ENCODE measurements around the gene DUSP6. TPM values are rescaled to one million over a fixed set of nuclear protein-coding genes. Genes with fewer than 3 reads are reported as not detected.

Gene DUSP6
- total and polyA plus RNA-seq, 2 of the 13 experiments (the other 11 are each of a cell fraction or from before 2014, with no cell fraction given), result 40.9 to 161 TPM

DNA sequence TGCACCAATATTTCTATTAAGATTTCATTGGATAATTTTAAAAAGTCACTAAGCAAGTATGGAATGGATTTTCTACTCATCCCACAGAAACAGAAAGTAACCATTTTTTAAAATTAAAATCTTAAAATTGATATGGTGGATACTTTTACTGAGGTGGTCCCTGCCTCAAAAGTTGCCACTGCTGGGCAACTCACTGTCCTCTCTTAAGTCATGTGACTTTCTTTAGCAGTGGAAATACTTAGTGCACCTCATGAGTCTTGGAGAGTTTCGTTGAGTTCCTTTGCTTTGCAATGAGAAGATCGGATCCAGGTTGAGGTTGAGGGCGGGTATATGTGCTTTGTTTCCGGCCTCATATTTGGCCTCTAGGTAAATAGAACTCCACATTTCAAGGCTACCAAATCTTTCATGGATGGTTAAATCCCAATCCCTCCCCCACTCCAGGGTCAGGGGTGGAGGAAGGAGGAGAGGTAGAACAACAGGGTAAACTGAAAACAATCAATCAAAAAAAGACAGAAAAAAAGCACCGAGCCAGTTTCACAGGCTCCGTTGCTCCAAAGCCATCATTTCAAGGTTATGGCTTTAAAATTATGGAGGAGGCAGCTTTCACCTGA is 39.5 kb upstream of the DUSP6 start (continued):
- TF ChIP-seq, protein P1, sequence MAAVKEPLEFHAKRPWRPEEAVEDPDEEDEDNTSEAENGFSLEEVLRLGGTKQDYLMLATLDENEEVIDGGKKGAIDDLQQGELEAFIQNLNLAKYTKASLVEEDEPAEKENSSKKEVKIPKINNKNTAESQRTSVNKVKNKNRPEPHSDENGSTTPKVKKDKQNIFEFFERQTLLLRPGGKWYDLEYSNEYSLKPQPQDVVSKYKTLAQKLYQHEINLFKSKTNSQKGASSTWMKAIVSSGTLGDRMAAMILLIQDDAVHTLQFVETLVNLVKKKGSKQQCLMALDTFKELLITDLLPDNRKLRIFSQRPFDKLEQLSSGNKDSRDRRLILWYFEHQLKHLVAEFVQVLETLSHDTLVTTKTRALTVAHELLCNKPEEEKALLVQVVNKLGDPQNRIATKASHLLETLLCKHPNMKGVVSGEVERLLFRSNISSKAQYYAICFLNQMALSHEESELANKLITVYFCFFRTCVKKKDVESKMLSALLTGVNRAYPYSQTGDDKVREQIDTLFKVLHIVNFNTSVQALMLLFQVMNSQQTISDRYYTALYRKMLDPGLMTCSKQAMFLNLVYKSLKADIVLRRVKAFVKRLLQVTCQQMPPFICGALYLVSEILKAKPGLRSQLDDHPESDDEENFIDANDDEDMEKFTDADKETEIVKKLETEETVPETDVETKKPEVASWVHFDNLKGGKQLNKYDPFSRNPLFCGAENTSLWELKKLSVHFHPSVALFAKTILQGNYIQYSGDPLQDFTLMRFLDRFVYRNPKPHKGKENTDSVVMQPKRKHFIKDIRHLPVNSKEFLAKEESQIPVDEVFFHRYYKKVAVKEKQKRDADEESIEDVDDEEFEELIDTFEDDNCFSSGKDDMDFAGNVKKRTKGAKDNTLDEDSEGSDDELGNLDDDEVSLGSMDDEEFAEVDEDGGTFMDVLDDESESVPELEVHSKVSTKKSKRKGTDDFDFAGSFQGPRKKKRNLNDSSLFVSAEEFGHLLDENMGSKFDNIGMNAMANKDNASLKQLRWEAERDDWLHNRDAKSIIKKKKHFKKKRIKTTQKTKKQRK (IDR thresholded peaks at IDR 0.05; ENCODE audit: low read length), result no peak
- TF ChIP-seq, protein P2, sequence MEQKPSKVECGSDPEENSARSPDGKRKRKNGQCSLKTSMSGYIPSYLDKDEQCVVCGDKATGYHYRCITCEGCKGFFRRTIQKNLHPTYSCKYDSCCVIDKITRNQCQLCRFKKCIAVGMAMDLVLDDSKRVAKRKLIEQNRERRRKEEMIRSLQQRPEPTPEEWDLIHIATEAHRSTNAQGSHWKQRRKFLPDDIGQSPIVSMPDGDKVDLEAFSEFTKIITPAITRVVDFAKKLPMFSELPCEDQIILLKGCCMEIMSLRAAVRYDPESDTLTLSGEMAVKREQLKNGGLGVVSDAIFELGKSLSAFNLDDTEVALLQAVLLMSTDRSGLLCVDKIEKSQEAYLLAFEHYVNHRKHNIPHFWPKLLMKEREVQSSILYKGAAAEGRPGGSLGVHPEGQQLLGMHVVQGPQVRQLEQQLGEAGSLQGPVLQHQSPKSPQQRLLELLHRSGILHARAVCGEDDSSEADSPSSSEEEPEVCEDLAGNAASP (CRISPR knock-in tag; IDR thresholded peaks at IDR 0.05; ENCODE audit: borderline replicate concordance), result 0 out of 2 replicates have a peak, but pooled peaks have one; percentile 16
- no peak for TF ChIP-seq CCDC6 (CRISPR knock-in tag; IDR thresholded peaks at IDR 0.05)
- TF ChIP-seq HHEX (CRISPR knock-in tag; IDR thresholded peaks at IDR 0.05), result no peak
- TF ChIP-seq TBX2 (CRISPR knock-in tag; IDR thresholded peaks at IDR 0.05; ENCODE audit: borderline replicate concordance), result 0 out of 2 replicates have a peak, but pooled peaks have one; percentile 19
- TF ChIP-seq MYNN (CRISPR knock-in tag; IDR thresholded peaks at IDR 0.05; ENCODE audit: low read depth), result no peak
- TF ChIP-seq RCOR2 (CRISPR knock-in tag; IDR thresholded peaks at IDR 0.05), result 0 out of 2 replicates have a peak, but pooled peaks have one; percentile 20
- no peak for TF ChIP-seq HOXA3 (CRISPR knock-in tag; IDR thresholded peaks at IDR 0.05)
- TF ChIP-seq SP1 (IDR thresholded peaks at IDR 0.05), result no peak
- no peak for TF ChIP-seq SP1 (CRISPR knock-in tag; IDR thresholded peaks at IDR 0.05)
- TF ChIP-seq ZNF44 (CRISPR knock-in tag; IDR thresholded peaks at IDR 0.05), result no peak
- no peak for TF ChIP-seq RORA (CRISPR knock-in tag; IDR thresholded peaks at IDR 0.05)
- TF ChIP-seq NCOA1 (CRISPR knock-in tag; IDR thresholded peaks at IDR 0.05), result no peak
- TF ChIP-seq, protein P3, sequence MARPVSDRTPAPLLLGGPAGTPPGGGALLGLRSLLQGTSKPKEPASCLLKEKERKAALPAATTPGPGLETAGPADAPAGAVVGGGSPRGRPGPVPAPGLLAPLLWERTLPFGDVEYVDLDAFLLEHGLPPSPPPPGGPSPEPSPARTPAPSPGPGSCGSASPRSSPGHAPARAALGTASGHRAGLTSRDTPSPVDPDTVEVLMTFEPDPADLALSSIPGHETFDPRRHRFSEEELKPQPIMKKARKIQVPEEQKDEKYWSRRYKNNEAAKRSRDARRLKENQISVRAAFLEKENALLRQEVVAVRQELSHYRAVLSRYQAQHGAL (CRISPR knock-in tag; IDR thresholded peaks at IDR 0.05; ENCODE audit: not compliant biosample characterization), result no peak
- TF ChIP-seq ZNF350 (CRISPR knock-in tag; IDR thresholded peaks at IDR 0.05; ENCODE audit: borderline replicate concordance, low read depth), result no peak
- TF ChIP-seq BORCS8-MEF2B (CRISPR knock-in tag; IDR thresholded peaks at IDR 0.05), result no peak
- no peak for TF ChIP-seq GABPB1 (CRISPR knock-in tag; IDR thresholded peaks at IDR 0.05)
- no peak for TF ChIP-seq ZNF441 (CRISPR knock-in tag; IDR thresholded peaks at IDR 0.05; ENCODE audit: borderline replicate concordance)
- TF ChIP-seq ZNF225 (CRISPR knock-in tag; IDR thresholded peaks at IDR 0.05), result no peak
- no peak for TF ChIP-seq TCF7L2 (IDR thresholded peaks at IDR 0.05; ENCODE audit: low read depth, low read length)
- TF ChIP-seq KDM6A (CRISPR knock-in tag; IDR thresholded peaks at IDR 0.05; ENCODE audit: low read depth), result peak; percentile 56
- TF ChIP-seq GABPA (IDR thresholded peaks at IDR 0.05; ENCODE audit: low read depth, low read length), result no peak
- TF ChIP-seq GABPA (CRISPR knock-in tag; IDR thresholded peaks at IDR 0.05; ENCODE audit: low read depth), result peak; percentile 61
- peak; percentile 28; the same call in 1 of the 2 replicates for TF ChIP-seq KDM3A (CRISPR knock-in tag; IDR thresholded peaks at IDR 0.05; ENCODE audit: low read depth)
- TF ChIP-seq, protein P4, sequence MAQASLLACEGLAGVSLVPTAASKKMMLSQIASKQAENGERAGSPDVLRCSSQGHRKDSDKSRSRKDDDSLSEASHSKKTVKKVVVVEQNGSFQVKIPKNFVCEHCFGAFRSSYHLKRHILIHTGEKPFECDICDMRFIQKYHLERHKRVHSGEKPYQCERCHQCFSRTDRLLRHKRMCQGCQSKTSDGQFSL (CRISPR knock-in tag; IDR thresholded peaks at IDR 0.05), result no peak
- no peak for TF ChIP-seq ZNF143 (CRISPR knock-in tag; IDR thresholded peaks at IDR 0.05)
- TF ChIP-seq ZNF205 (CRISPR knock-in tag; IDR thresholded peaks at IDR 0.05), result no peak
- TF ChIP-seq NR2F2 (IDR thresholded peaks at IDR 0.05; ENCODE audit: borderline replicate concordance, low read depth), result peak; percentile 87
- TF ChIP-seq PRPF4 (IDR thresholded peaks at IDR 0.05; ENCODE audit: low read depth, low read length, poor library complexity, severe bottlenecking), result no peak
